ENCODE results near the gene ANKRD44.
A peak's percentile ranks its signal among the peaks of the same experiment; 100 is the strongest.

Gene ANKRD44

GRCh38 chr2:197097578-197098366 is 212.8 kb downstream of the ANKRD44 start:
- 0 out of 2 replicates have a peak, but pooled peaks cover 4% of the 10 kb centered on the region for H3K27me3 ChIP-seq (ENCODE audit: low read depth)
- H3K36me3 ChIP-seq (replicated peaks): no peaks in the 10 kb centered on the region
- no peaks in the 10 kb centered on the region for H3K9me3 ChIP-seq
- in situ Hi-C loops (cut with MboI; ENCODE audit: low sequenced_read_pairs): no loop called here
- no peak for DNase-seq (ENCODE audit: low spot score in 2 of 2)
- H3K4me3 ChIP-seq: no peak overlapping the region
- no peaks in the 10 kb centered on the region; the same call in 1 of the 2 replicates for H3K4me1 ChIP-seq

GRCh38 chr2:197096649-197097048 is 213.9 kb downstream of the ANKRD44 start:
- Histone ChIP-seq H3K36me3 (replicated peaks) (no peaks in the 10 kb centered on the region), H3K4me3 (no peak overlapping the region), H3K27me3 (ENCODE audit: low read depth) (0 out of 2 replicates have a peak, but pooled peaks cover 4% of the 10 kb centered on the region), H3K9me3 (no peaks in the 10 kb centered on the region), H3K4me1 (no peaks in the 10 kb centered on the region; the same call in 1 of the 2 replicates)
- in situ Hi-C loops (cut with MboI; ENCODE audit: low sequenced_read_pairs): no loop called here
- no peak for DNase-seq (ENCODE audit: low spot score in 2 of 2)

GRCh38 chr2:197092431-197092830 is 218.1 kb downstream of the ANKRD44 start:
- H3K4me3 ChIP-seq: no peak overlapping the region
- DNase-seq (ENCODE audit: low spot score in 2 of 2): no peak
- 0 out of 2 replicates have a peak, but pooled peaks cover 4% of the 10 kb centered on the region for H3K27me3 ChIP-seq (ENCODE audit: low read depth)
- peaks cover 4% of the 10 kb centered on the region; the same call in 1 of the 2 replicates for H3K4me1 ChIP-seq
- H3K36me3 ChIP-seq (replicated peaks): no peaks in the 10 kb centered on the region
- no peaks in the 10 kb centered on the region for H3K9me3 ChIP-seq
- in situ Hi-C loops (cut with MboI; ENCODE audit: low sequenced_read_pairs): no loop called here

- no peak for DNase-seq (ENCODE audit: low spot score in 2 of 2)
Measured at GRCh38 chr2:197090742-197091367, 219.7 kb downstream of the ANKRD44 start.

GRCh38 chr2:197089655-197090054 is 220.9 kb downstream of the ANKRD44 start:
- no peak for DNase-seq (ENCODE audit: low spot score in 2 of 2)
- Histone ChIP-seq H3K27me3 (ENCODE audit: low read depth) (0 out of 2 replicates have a peak, but pooled peaks cover 4% of the 10 kb centered on the region), H3K4me3 (no peak overlapping the region), H3K4me1 (peaks cover 4% of the 10 kb centered on the region; the same call in 1 of the 2 replicates), H3K36me3 (replicated peaks) (no peaks in the 10 kb centered on the region), H3K9me3 (no peaks in the 10 kb centered on the region)
- in situ Hi-C loops (cut with MboI; ENCODE audit: low sequenced_read_pairs): no loop called here

More at GRCh38 chr2:197090742-197091367, 219.7 kb downstream of the ANKRD44 start:
- Histone ChIP-seq H3K27me3 (ENCODE audit: low read depth) (0 out of 2 replicates have a peak, but pooled peaks cover 4% of the 10 kb centered on the region), H3K4me3 (no peak overlapping the region), H3K36me3 (replicated peaks) (no peaks in the 10 kb centered on the region), H3K4me1 (peaks cover 4% of the 10 kb centered on the region; the same call in 1 of the 2 replicates), H3K9me3 (no peaks in the 10 kb centered on the region)
- in situ Hi-C loops (cut with MboI; ENCODE audit: low sequenced_read_pairs): no loop called here

- Histone ChIP-seq H3K27me3 (ENCODE audit: low read depth) (0 out of 2 replicates have a peak, but pooled peaks cover 4% of the 10 kb centered on the region), H3K4me1 (peaks cover 4% of the 10 kb centered on the region; the same call in 1 of the 2 replicates), H3K36me3 (replicated peaks) (no peaks in the 10 kb centered on the region), H3K4me3 (no peak overlapping the region), H3K9me3 (no peaks in the 10 kb centered on the region)
- peak in 1 of 2 experiments; percentile 41 for DNase-seq (ENCODE audit: low spot score in 2 of 2)
- in situ Hi-C loops (cut with MboI; ENCODE audit: low sequenced_read_pairs): no loop called here
Measured at GRCh38 chr2:197088694-197089093, 221.9 kb downstream of the ANKRD44 start.

GRCh38 chr2:197086500-197086899 is 224.1 kb downstream of the ANKRD44 start:
- Histone ChIP-seq H3K4me3 (no peak overlapping the region), H3K9me3 (no peaks in the 10 kb centered on the region), H3K36me3 (replicated peaks) (no peaks in the 10 kb centered on the region), H3K4me1 (peaks cover 4% of the 10 kb centered on the region; the same call in 1 of the 2 replicates), H3K27me3 (ENCODE audit: low read depth) (no peaks in the 10 kb centered on the region)
- no peak for DNase-seq (ENCODE audit: low spot score in 2 of 2)
- in situ Hi-C loops (cut with MboI; ENCODE audit: low sequenced_read_pairs): no loop called here

GRCh38 chr2:197085665-197086064 is 224.9 kb downstream of the ANKRD44 start:
- no peaks in the 10 kb centered on the region for H3K36me3 ChIP-seq (replicated peaks)
- no peaks in the 10 kb centered on the region for H3K27me3 ChIP-seq (ENCODE audit: low read depth)
- no peak for DNase-seq (ENCODE audit: low spot score in 2 of 2)
- H3K9me3 ChIP-seq: no peaks in the 10 kb centered on the region
- in situ Hi-C loops (cut with MboI; ENCODE audit: low sequenced_read_pairs): no loop called here
- H3K4me1 ChIP-seq: peaks cover 4% of the 10 kb centered on the region; the same call in 1 of the 2 replicates
- no peak overlapping the region for H3K4me3 ChIP-seq

- Histone ChIP-seq H3K9me3 (no peaks in the 10 kb centered on the region), H3K36me3 (replicated peaks) (no peaks in the 10 kb centered on the region), H3K4me3 (no peak overlapping the region), H3K4me1 (no peaks in the 10 kb centered on the region), H3K27me3 (ENCODE audit: low read depth) (no peaks in the 10 kb centered on the region)
- in situ Hi-C loops (cut with MboI; ENCODE audit: low sequenced_read_pairs): no loop called here
- no peak for DNase-seq (ENCODE audit: low spot score in 2 of 2)
Measured at GRCh38 chr2:197081294-197081693, 229.3 kb downstream of the ANKRD44 start.

- no peaks in the 10 kb centered on the region for H3K27me3 ChIP-seq (ENCODE audit: low read depth)
- no peak overlapping the region for H3K4me3 ChIP-seq
- in situ Hi-C loops (cut with MboI; ENCODE audit: low sequenced_read_pairs): no loop called here
- no peaks in the 10 kb centered on the region for H3K4me1 ChIP-seq
- no peaks in the 10 kb centered on the region for H3K9me3 ChIP-seq
- H3K36me3 ChIP-seq (replicated peaks): no peaks in the 10 kb centered on the region
- DNase-seq (ENCODE audit: low spot score in 2 of 2): no peak
Measured at GRCh38 chr2:197080578-197081216, 229.9 kb downstream of the ANKRD44 start.

- Histone ChIP-seq H3K4me3 (no peak overlapping the region), H3K36me3 (replicated peaks) (no peaks in the 10 kb centered on the region), H3K27me3 (ENCODE audit: low read depth) (no peaks in the 10 kb centered on the region), H3K9me3 (no peaks in the 10 kb centered on the region), H3K4me1 (no peaks in the 10 kb centered on the region)
- DNase-seq (ENCODE audit: low spot score in 2 of 2): peak in 1 of 2 experiments; percentile 17
- in situ Hi-C loops (cut with MboI; ENCODE audit: low sequenced_read_pairs): no loop called here
Measured at GRCh38 chr2:197079832-197080555, 230.6 kb downstream of the ANKRD44 start.

GRCh38 chr2:197079414-197079813 is 231.2 kb downstream of the ANKRD44 start:
- H3K36me3 ChIP-seq (replicated peaks): no peaks in the 10 kb centered on the region
- H3K9me3 ChIP-seq: no peaks in the 10 kb centered on the region
- no peak overlapping the region for H3K4me3 ChIP-seq
- DNase-seq (ENCODE audit: low spot score in 2 of 2): no peak
- in situ Hi-C loops (cut with MboI; ENCODE audit: low sequenced_read_pairs): no loop called here
- H3K27me3 ChIP-seq (ENCODE audit: low read depth): no peaks in the 10 kb centered on the region
- H3K4me1 ChIP-seq: no peaks in the 10 kb centered on the region

- DNase-seq (ENCODE audit: low spot score in 2 of 2): peak in 1 of 2 experiments; percentile 29
- Histone ChIP-seq H3K4me3 (no peak overlapping the region), H3K36me3 (replicated peaks) (no peaks in the 10 kb centered on the region), H3K9me3 (no peaks in the 10 kb centered on the region), H3K4me1 (no peaks in the 10 kb centered on the region), H3K27me3 (ENCODE audit: low read depth) (no peaks in the 10 kb centered on the region)
- in situ Hi-C loops (cut with MboI; ENCODE audit: low sequenced_read_pairs): no loop called here
Measured at GRCh38 chr2:197078535-197078934, 232.0 kb downstream of the ANKRD44 start.
